D341Med (cell line): ENCODE results near the gene ATG9A.
A peak's percentile ranks its signal among the peaks of the same experiment; 100 is the strongest.

ENCODE experiments used
- DNase-seq: peaks from one replicate; pipeline ENCODE4 v3.0.0; 2012; ENCODE audit warnings: low spot score

Gene ATG9A

DNA sequence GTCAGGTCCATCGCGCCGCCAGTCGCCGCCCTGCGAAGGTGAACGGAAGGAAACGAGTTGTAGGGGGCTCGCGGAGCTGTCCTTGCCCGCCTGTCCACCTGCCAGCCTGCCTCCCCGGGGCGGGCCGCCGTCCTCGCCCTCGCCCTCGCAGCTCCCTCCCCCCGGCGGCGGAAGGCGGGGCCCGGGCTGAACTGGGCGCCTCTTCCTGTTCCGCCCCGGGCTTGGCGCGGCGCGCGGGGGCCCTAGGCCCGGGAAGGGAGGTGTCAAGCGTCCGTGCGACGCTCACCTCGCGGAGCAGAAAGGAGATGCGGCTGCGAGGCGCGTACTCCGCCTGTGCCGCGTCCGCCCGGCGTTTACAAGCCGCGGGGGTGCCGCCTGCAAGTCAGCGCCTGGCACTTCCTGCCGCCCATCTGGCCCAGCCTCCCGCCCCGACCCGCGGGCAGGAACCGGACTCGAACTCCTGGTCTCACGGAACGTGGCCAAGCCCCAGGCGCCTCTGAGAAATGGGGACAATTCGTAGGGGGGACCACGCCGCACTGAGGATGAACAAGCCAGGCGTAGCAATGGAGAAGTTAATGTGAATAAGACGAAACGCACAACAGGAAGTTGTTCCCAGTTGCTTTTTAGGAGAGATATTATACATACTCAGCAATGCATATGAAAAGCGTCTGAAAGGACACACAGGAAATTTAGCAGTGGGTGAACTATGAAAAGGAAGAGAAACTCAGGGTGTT lies 52.5 kb downstream of the ATG9A start, which contains the start of gene CNPPD1:
TSS of gene CNPPD1 (minus strand) at position 108 of the 734 bp plus-strand sequence. CDS start at position 11, 97 bp downstream.
- peak; percentile 89 for DNase-seq

- peak; percentile 59 for DNase-seq
These were observed 53.3 kb downstream of the ATG9A start for GRCh38 chr2:219175928-219176817.

- DNase-seq: no peak
These were observed 54.0 kb downstream of the ATG9A start for GRCh38 chr2:219175486-219175885.

- no peak for DNase-seq
These were observed 54.6 kb downstream of the ATG9A start for GRCh38 chr2:219174801-219175200.

DNA sequence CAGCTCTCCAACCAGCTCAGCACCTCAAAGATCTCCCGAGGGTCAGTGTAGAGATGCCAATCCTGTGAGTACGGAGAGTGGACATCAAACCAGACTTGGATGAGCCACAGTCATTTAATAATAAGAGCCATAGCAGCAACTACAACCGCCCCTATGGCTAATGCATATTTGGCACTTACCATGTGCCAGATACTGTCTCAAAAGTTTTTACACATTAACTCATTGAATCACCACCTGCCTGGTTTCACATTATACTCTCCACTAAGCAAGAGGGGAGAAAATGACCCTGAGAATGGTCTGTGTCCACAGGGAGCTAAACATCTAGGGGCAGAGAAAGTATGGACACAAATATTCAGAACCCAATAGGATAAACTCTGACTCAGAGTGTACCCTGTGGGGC lies 55.3 kb downstream of the ATG9A start:
- no peak for DNase-seq

DNA sequence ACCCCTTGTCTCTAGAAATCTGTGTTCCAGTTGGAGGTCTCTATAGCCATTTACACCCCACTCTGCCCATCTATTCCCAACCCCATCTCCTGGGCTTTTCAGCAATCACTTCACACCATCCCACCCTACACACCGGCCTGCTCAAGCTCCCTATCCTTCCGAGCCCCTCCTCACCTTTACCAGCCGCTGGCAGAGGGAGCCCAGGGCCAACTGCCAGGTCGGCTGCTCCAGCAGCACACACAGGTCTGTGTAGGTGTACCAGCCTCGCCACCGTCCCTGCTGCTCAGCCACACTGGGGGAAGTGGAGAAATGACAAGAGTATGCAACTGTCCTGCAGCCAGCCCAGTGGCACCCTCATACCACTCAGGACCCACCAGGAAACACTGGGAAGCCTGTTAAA lies 56.3 kb downstream of the ATG9A start:
- DNase-seq: no peak

DNA sequence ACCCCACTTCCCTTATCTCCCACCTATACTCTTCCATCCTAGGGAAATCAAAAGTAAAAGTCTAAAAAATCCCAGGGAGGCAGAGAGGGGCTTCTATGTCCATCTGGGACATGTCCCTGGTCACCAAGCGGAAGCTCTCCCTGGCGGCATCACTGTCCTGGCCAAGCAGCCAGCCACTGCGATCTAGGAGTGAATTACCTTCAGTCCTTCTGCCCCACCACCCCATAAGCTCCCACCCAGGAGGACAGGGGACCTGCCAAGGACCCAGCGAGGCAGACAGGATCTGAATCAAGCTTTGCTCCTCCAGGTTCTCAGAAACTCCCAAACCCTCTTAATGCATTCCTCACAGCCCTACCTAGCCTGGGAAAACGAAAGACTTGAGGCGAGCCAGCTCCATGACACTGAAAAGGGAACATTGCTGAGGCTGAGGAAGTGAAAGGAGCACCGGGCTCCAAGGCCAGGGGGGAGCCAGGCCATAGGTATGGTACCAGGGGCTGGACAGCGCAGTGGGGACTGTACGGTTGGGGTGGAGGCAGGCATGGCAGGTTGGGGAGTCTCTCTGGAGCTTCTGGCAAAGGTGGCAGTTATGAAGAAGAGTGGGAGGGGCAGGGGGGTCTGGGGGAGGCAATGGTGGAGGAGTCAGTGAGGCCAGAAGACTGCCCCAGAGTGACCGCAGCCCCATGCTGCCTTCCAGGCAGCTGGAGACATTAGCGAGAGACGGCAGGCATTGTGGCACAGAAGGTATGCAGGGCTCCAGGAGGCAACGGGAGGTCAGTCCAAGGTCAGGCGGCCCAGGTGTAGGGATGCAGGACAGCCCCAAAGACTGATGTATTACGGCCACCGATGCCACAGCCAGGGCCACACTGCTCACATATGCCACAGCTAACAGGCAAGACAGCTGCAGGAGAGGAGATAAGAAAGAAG lies 56.9 kb downstream of the ATG9A start:
- no peak for DNase-seq

- peak; percentile 62 for DNase-seq
These were observed 58.2 kb downstream of the ATG9A start for GRCh38 chr2:219171231-219171651.

- no peak for DNase-seq
These were observed 59.3 kb downstream of the ATG9A start, which contains the start of gene SLC23A3 for GRCh38 chr2:219169930-219170654. TSS of gene SLC23A3 (minus strand) at chr2:219170029. CDS start at chr2:219169984, 45 bp downstream.
